ENCODE data around the gene RHOB. TPM values are rescaled to one million over a fixed set of nuclear protein-coding genes. Genes with fewer than 3 reads are reported as not detected.
"Not testable (repeated sequence)": the region's sequence is repeated elsewhere in the genome, so short reads cannot be mapped to it uniquely, and the experiment has no call there.

RHOB gene
- polyA plus RNA-seq, 3 donors: 43.3 to 602 (median 66.3) TPM

GRCh38 chr2:20456636-20457426 lies 10.0 kb downstream of the RHOB start:
- no peak for TF ChIP-seq CTCF (IDR thresholded peaks at IDR 0.05)
- H3K4me3 ChIP-seq (replicated peaks in 1 of 3; ENCODE audit: low read depth in 2 of 3, low read length in 3 of 3): no peak overlapping the region
- no peaks in the 10 kb centered on the region for H3K36me3 Mint-ChIP-seq
- no peak overlapping the region for H2AFZ ChIP-seq (ENCODE audit: insufficient read depth, low read depth, low read length, poor library complexity, severe bottlenecking)
- H3K27ac Mint-ChIP-seq: no peak overlapping the region
- WGBS (ENCODE audit: insufficient coverage): no CpG with 5 or more reads among the region's 3 CpGs
- H3K4me3 Mint-ChIP-seq: no peak overlapping the region
- H3K4me1 Mint-ChIP-seq: no peaks in the 10 kb centered on the region
- peaks cover 5 to 17% (median 9%) of the 10 kb centered on the region in 7 donors for H3K9me3 Mint-ChIP-seq
- H3K4me1 ChIP-seq (ENCODE audit: control insufficient read depth in 1 of 2, insufficient read depth in 2 of 2, low read length in 2 of 2): no peaks in the 10 kb centered on the region
- no peaks in the 10 kb centered on the region for H3K9me3 ChIP-seq (replicated peaks in 1 of 2; ENCODE audit: control insufficient read depth in 1 of 2, insufficient read depth in 1 of 2, low read length in 2 of 2)
- no peak for DNase-seq
- intact Hi-C loops (cut with micrococcal nuclease): no loop called here
- no peaks in the 10 kb centered on the region for H3K79me2 ChIP-seq (ENCODE audit: insufficient read depth, low read length)
- H3K4me2 ChIP-seq (replicated peaks; ENCODE audit: extremely low read depth, low read length, poor library complexity, severe bottlenecking): no peak overlapping the region
- peaks cover 12 to 32% (median 19%) of the 10 kb centered on the region in 3 donors for H3K27me3 Mint-ChIP-seq (ENCODE audit: low read depth in 3 of 3)
- H3K27me3 ChIP-seq (ENCODE audit: control insufficient read depth in 2 of 2, insufficient read depth in 2 of 2, low read length in 2 of 2): peaks cover 2% of the 10 kb centered on the region in 2 donors
- H3K9ac ChIP-seq (ENCODE audit: insufficient read depth, low read length, poor library complexity, severe bottlenecking): no peak overlapping the region
- H3K36me3 ChIP-seq (replicated peaks in 1 of 2; ENCODE audit: control insufficient read depth in 1 of 2, insufficient read depth in 2 of 2, low read length in 2 of 2): no peaks in the 10 kb centered on the region
- no peak overlapping the region for H3K27ac ChIP-seq (ENCODE audit: low read depth in 1 of 2, low read length in 2 of 2)
- H4K20me1 ChIP-seq (ENCODE audit: insufficient read depth, low read length): peaks cover 6% of the 10 kb centered on the region

- Histone ChIP-seq H3K9ac (ENCODE audit: insufficient read depth, low read length, poor library complexity, severe bottlenecking) (no peak overlapping the region), H3K4me1 (ENCODE audit: control insufficient read depth in 1 of 2, insufficient read depth in 2 of 2, low read length in 2 of 2) (no peaks in the 10 kb centered on the region), H4K20me1 (ENCODE audit: insufficient read depth, low read length) (no peaks in the 10 kb centered on the region), H3K9me3 (replicated peaks in 1 of 2; ENCODE audit: control insufficient read depth in 1 of 2, insufficient read depth in 1 of 2, low read length in 2 of 2) (no peaks in the 10 kb centered on the region), H3K36me3 (replicated peaks in 1 of 2; ENCODE audit: control insufficient read depth in 1 of 2, insufficient read depth in 2 of 2, low read length in 2 of 2) (no peaks in the 10 kb centered on the region), H3K27me3 (ENCODE audit: control insufficient read depth in 2 of 2, insufficient read depth in 2 of 2, low read length in 2 of 2) (peaks cover 2% of the 10 kb centered on the region in 2 donors), H3K4me2 (replicated peaks; ENCODE audit: extremely low read depth, low read length, poor library complexity, severe bottlenecking) (no peak overlapping the region), H2AFZ (ENCODE audit: insufficient read depth, low read depth, low read length, poor library complexity, severe bottlenecking) (no peak overlapping the region), H3K79me2 (ENCODE audit: insufficient read depth, low read length) (no peaks in the 10 kb centered on the region), H3K27ac (ENCODE audit: low read depth in 1 of 2, low read length in 2 of 2) (no peak overlapping the region), H3K4me3 (replicated peaks in 1 of 3; ENCODE audit: low read depth in 2 of 3, low read length in 3 of 3) (no peak overlapping the region)
- peaks cover 5 to 17% (median 9%) of the 10 kb centered on the region in 7 donors for H3K9me3 Mint-ChIP-seq
- H3K27ac Mint-ChIP-seq: no peak overlapping the region
- WGBS (ENCODE audit: insufficient coverage): 93% methylated on average over 6 of the region's 10 CpGs
- H3K4me3 Mint-ChIP-seq: no peak overlapping the region
- H3K4me1 Mint-ChIP-seq: no peaks in the 10 kb centered on the region
- DNase-seq: no peak
- intact Hi-C loops (cut with micrococcal nuclease): no loop called here
- H3K27me3 Mint-ChIP-seq (ENCODE audit: low read depth in 3 of 3): peaks cover 15 to 30% (median 19%) of the 10 kb centered on the region in 3 donors
- no peak for TF ChIP-seq CTCF (IDR thresholded peaks at IDR 0.05)
- H3K36me3 Mint-ChIP-seq: no peaks in the 10 kb centered on the region
These were observed 11.1 kb downstream of the RHOB start for GRCh38 chr2:20457661-20458630.

GRCh38 chr2:20458737-20459484 lies 12.0 kb downstream of the RHOB start:
- peaks cover 5 to 17% (median 9%) of the 10 kb centered on the region in 7 donors for H3K9me3 Mint-ChIP-seq
- peak overlapping the region in 1 of 2 donors; percentile 26 for H3K4me3 Mint-ChIP-seq
- H3K9me3 ChIP-seq (replicated peaks in 1 of 2; ENCODE audit: control insufficient read depth in 1 of 2, insufficient read depth in 1 of 2, low read length in 2 of 2); H3K4me1 Mint-ChIP-seq; H3K4me1 ChIP-seq (ENCODE audit: control insufficient read depth in 1 of 2, insufficient read depth in 2 of 2, low read length in 2 of 2); H3K27ac ChIP-seq (ENCODE audit: low read depth in 1 of 2, low read length in 2 of 2); H3K9ac ChIP-seq (ENCODE audit: insufficient read depth, low read length, poor library complexity, severe bottlenecking); H3K36me3 ChIP-seq (replicated peaks in 1 of 2; ENCODE audit: control insufficient read depth in 1 of 2, insufficient read depth in 2 of 2, low read length in 2 of 2); H3K4me3 ChIP-seq (replicated peaks in 1 of 3; ENCODE audit: low read depth in 2 of 3, low read length in 3 of 3); H3K79me2 ChIP-seq (ENCODE audit: insufficient read depth, low read length); DNase-seq; H3K36me3 Mint-ChIP-seq; H2AFZ ChIP-seq (ENCODE audit: insufficient read depth, low read depth, low read length, poor library complexity, severe bottlenecking); intact Hi-C loops (cut with micrococcal nuclease); H3K4me2 ChIP-seq (replicated peaks; ENCODE audit: extremely low read depth, low read length, poor library complexity, severe bottlenecking); H3K27me3 ChIP-seq (ENCODE audit: control insufficient read depth in 2 of 2, insufficient read depth in 2 of 2, low read length in 2 of 2); H4K20me1 ChIP-seq (ENCODE audit: insufficient read depth, low read length): not testable (repeated sequence)
- peak overlapping the region in 1 of 7 donors; percentile 33 for H3K27ac Mint-ChIP-seq
- peaks cover 14 to 27% (median 14%) of the 10 kb centered on the region in 3 donors for H3K27me3 Mint-ChIP-seq (ENCODE audit: low read depth in 3 of 3)
- WGBS (ENCODE audit: insufficient coverage): 86% methylated on average over 3 of the region's 5 CpGs
